K562 (cell line): ENCODE data around the gene SPTA1. TPM values are rescaled to one million over a fixed set of nuclear protein-coding genes. Genes with fewer than 3 reads are reported as not detected.

ENCODE experiments used
- BACH1 ChIP-seq: fragments of 200-800 bp; sonication (Bioruptor generic); IDR thresholded peaks from 2 replicates; pipeline ENCODE4 v1.6.1; 2016; ENCODE audit warnings: missing genetic modification characterization, missing compliant biosample characterization
- BCOR ChIP-seq: fragments of 450-650 bp; IDR thresholded peaks from 2 replicates; pipeline ENCODE4 v1.6.1; 2016
- HDAC3 ChIP-seq: fragments of 450-650 bp; IDR thresholded peaks from 2 replicates; pipeline ENCODE4 v1.6.1; 2018; ENCODE audit warnings: borderline replicate concordance, mild to moderate bottlenecking, moderate library complexity; ENCODE audit not compliant: partially characterized antibody
- HEY1 ChIP-seq: fragments of 250-450 bp; sonication (Bioruptor Pico); IDR thresholded peaks from 2 replicates; pipeline ENCODE4 v1.5.0; 2020; ENCODE audit warnings: mild to moderate bottlenecking, moderate library complexity, borderline replicate concordance
- HMBOX1 ChIP-seq: sonication (generic); IDR thresholded peaks from 2 replicates; pipeline ENCODE4 v1.6.1; 2016
- HNRNPK ChIP-seq: fragments of 200-400 bp; formaldehyde crosslinking; IDR thresholded peaks from one replicate; pipeline ENCODE4 v1.6.1; 2018; ENCODE audit warnings: mild to moderate bottlenecking, low read depth, low read length; ENCODE audit not compliant: poor library complexity, severe bottlenecking
- MAFK ChIP-seq: IDR thresholded peaks from 2 replicates; pipeline ENCODE4 v1.6.1; 2011; ENCODE audit warnings: low read length, improper control_type of control experiment
- MXD1 ChIP-seq: fragments of 250-450 bp; sonication (Bioruptor Pico); IDR thresholded peaks from 2 replicates; pipeline ENCODE4 v1.8.0; 2021; ENCODE audit warnings: borderline replicate concordance, mild to moderate bottlenecking, moderate library complexity; ENCODE audit not compliant: poor library complexity, severe bottlenecking
- NCOA1 ChIP-seq: fragments of 450-650 bp; IDR thresholded peaks from 2 replicates; pipeline ENCODE4 v1.6.1; 2016; ENCODE audit warnings: low read depth
- NCOA4 ChIP-seq: fragments of 450-650 bp; IDR thresholded peaks from 2 replicates; pipeline ENCODE4 v1.6.1; 2018; ENCODE audit warnings: mild to moderate bottlenecking; ENCODE audit not compliant: partially characterized antibody
- POLR2H ChIP-seq: IDR thresholded peaks from 2 replicates; pipeline ENCODE4 v1.6.1; 2016; ENCODE audit warnings: missing genetic modification characterization, low read depth, mild to moderate bottlenecking, control low read depth, missing compliant biosample characterization, moderate library complexity
- SAP30 ChIP-seq: fragments of 200-600 bp; sonication (generic); IDR thresholded peaks from 2 replicates; pipeline ENCODE4 v1.6.1; 2012; ENCODE audit warnings: borderline replicate concordance, low read depth, mild to moderate bottlenecking, moderate library complexity, low read length, control low read depth, inconsistent platforms; ENCODE audit not compliant: insufficient read depth, poor library complexity, severe bottlenecking
- SMC3 ChIP-seq: conservative IDR thresholded peaks from 2 replicates; pipeline ENCODE4 v1.6.1; 2011; ENCODE audit warnings: low read depth, low read length, improper control_type of control experiment; ENCODE audit not compliant: insufficient read depth
- TEAD4 ChIP-seq, 2 experiments: sonication (generic) in 1 of 2; formaldehyde crosslinking in 1 of 2; IDR thresholded peaks; 2 replicates each; pipeline versions ENCODE4 v1.6.1 to v1.8.0; 2012 to 2022; ENCODE audit warnings: borderline replicate concordance in 1 of 2, inconsistent platforms in 1 of 2, low read length in 1 of 2, mild to moderate bottlenecking in 1 of 2, missing genetic modification reagents in 1 of 2
- ZNF217 ChIP-seq: sonication (generic); formaldehyde crosslinking; IDR thresholded peaks from 2 replicates; pipeline ENCODE4 v1.8.0; 2022; ENCODE audit warnings: mild to moderate bottlenecking, missing genetic modification reagents
- polyA plus RNA-seq, 8 experiments: library from polyadenylated mRNA; depleted of rRNA in 4 of 8; stranded (reverse) in 5 of 8; unstranded in 3 of 8; fragments of >200 nt; fragmentation: Nextera tagmentation in 2 of 8; fragmentation: Illumina TruSeq in 1 of 8; extraction: Ambion mirVana in 2 of 8; extraction: Trizol in 1 of 8; gene quantifications; 2 replicates each; pipeline versions ENCODE4 v1.2.1 to v1.2.3, GENCODE V29; 2011 to 2014; ENCODE audit warnings: inconsistent platforms in 1 of 8, missing spikeins in 1 of 8
- total RNA-seq, 7 experiments: library from RNA; depleted of rRNA in 6 of 7; stranded (reverse); fragments of >200 nt in 6 of 7; fragmentation: Illumina TruSeq in 2 of 7; extraction: Trizol in 2 of 7; gene quantifications; 2 replicates each; pipeline versions ENCODE4 v1.2.1 to v1.2.3, GENCODE V29; 2011 to 2021; ENCODE audit warnings: low replicate concordance in 1 of 7
- TF ChIP-seq, protein P1 (sequence below): sonication (generic); formaldehyde crosslinking; IDR thresholded peaks from 2 replicates; pipeline ENCODE4 v1.8.0; 2023; ENCODE audit warnings: missing genetic modification reagents, mild to moderate bottlenecking, borderline replicate concordance

Gene SPTA1
- total and polyA plus RNA-seq, 9 of the 15 experiments (the other 6 are each of a cell fraction or from before 2014, with no cell fraction given), result 11.0 to 62.1 (median 45.9) TPM

GRCh38 chr1:158686111-158687009 is at the start of gene SPTA1 (continued):
- TF ChIP-seq BCOR (peak; percentile 47; the same call in 1 of the 2 replicates), HEY1 (CRISPR knock-in tag) (no peak), NCOA1 (peak; percentile 51; the same call in 1 of the 2 replicates), MXD1 (CRISPR knock-in tag) (no peak), NCOA4 (peak; percentile 17), BACH1 (tag) (peak; percentile 98), MAFK (peak; percentile 98), HNRNPK (no peak), POLR2H (tag) (peak; percentile 51; the same call in 1 of the 2 replicates), SMC3 (no peak), ZNF217 (CRISPR knock-in tag) (no peak), HMBOX1 (peak; percentile 46; the same call in 1 of the 2 replicates), SAP30 (no peak), TEAD4 (IDR thresholded peaks at IDR 0.05; ENCODE audit: low read length) (peak; percentile 87), TEAD4 (CRISPR knock-in tag; IDR thresholded peaks at IDR 0.05; ENCODE audit: borderline replicate concordance) (no peak), HDAC3 (peak; percentile 37)
- TF ChIP-seq, protein P1, sequence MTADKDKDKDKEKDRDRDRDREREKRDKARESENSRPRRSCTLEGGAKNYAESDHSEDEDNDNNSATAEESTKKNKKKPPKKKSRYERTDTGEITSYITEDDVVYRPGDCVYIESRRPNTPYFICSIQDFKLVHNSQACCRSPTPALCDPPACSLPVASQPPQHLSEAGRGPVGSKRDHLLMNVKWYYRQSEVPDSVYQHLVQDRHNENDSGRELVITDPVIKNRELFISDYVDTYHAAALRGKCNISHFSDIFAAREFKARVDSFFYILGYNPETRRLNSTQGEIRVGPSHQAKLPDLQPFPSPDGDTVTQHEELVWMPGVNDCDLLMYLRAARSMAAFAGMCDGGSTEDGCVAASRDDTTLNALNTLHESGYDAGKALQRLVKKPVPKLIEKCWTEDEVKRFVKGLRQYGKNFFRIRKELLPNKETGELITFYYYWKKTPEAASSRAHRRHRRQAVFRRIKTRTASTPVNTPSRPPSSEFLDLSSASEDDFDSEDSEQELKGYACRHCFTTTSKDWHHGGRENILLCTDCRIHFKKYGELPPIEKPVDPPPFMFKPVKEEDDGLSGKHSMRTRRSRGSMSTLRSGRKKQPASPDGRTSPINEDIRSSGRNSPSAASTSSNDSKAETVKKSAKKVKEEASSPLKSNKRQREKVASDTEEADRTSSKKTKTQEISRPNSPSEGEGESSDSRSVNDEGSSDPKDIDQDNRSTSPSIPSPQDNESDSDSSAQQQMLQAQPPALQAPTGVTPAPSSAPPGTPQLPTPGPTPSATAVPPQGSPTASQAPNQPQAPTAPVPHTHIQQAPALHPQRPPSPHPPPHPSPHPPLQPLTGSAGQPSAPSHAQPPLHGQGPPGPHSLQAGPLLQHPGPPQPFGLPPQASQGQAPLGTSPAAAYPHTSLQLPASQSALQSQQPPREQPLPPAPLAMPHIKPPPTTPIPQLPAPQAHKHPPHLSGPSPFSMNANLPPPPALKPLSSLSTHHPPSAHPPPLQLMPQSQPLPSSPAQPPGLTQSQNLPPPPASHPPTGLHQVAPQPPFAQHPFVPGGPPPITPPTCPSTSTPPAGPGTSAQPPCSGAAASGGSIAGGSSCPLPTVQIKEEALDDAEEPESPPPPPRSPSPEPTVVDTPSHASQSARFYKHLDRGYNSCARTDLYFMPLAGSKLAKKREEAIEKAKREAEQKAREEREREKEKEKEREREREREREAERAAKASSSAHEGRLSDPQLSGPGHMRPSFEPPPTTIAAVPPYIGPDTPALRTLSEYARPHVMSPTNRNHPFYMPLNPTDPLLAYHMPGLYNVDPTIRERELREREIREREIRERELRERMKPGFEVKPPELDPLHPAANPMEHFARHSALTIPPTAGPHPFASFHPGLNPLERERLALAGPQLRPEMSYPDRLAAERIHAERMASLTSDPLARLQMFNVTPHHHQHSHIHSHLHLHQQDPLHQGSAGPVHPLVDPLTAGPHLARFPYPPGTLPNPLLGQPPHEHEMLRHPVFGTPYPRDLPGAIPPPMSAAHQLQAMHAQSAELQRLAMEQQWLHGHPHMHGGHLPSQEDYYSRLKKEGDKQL (CRISPR knock-in tag), result no peak
